Upper lobe of left lung (tissue), 6 donors: Measurements from ENCODE around the gene FAM216B. TPM values are rescaled to one million over a fixed set of nuclear protein-coding genes. Genes with fewer than 3 reads are reported as not detected.

Experiments
- ATAC-seq, 2 donors: fragments of 200-7000 bp; cut with Tn5 transposase; one replicate each; pipeline ENCODE4 v1.9.1; 2022; ENCODE audit warnings: mild to moderate bottlenecking in 2 of 2, moderate library complexity in 2 of 2; ENCODE audit not compliant: low FRiP score in 2 of 2
- DNase-seq, 2 donors: peaks; one replicate each; pipeline ENCODE4 v3.0.0-alpha.2; 2019 to 2020
- H3K27ac ChIP-seq, 4 donors: fragments of 200-600 bp; sonication (generic); one replicate each; pipeline ENCODE4 v1.5.1; 2016 to 2019
- H3K27me3 ChIP-seq, 4 donors: fragments of 200-600 bp; sonication (generic); one replicate each; pipeline ENCODE4 v1.5.1; 2017 to 2019
- H3K36me3 ChIP-seq, 4 donors: fragments of 200-600 bp; sonication (generic); one replicate each; pipeline ENCODE4 v1.5.1; 2016 to 2019
- H3K4me1 ChIP-seq, 4 donors: fragments of 200-600 bp; sonication (generic); one replicate each; pipeline ENCODE4 v1.5.1; 2018 to 2019
- H3K4me3 ChIP-seq, 4 donors: fragments of 200-600 bp; sonication (generic); one replicate each; pipeline ENCODE4 v1.5.1; 2017 to 2019; ENCODE audit warnings: mild to moderate bottlenecking in 2 of 4, moderate library complexity in 1 of 4
- H3K9me3 ChIP-seq, 4 donors: fragments of 200-600 bp; sonication (generic); one replicate each; pipeline ENCODE4 v1.5.1; 2018 to 2019
- CTCF ChIP-seq, 6 experiments: fragments of 450-650 bp in 4 of 6; fragments of 200-600 bp in 2 of 6; sonication (generic) in 2 of 6; IDR thresholded peaks; one replicate each; pipeline ENCODE4 v1.5.1; 2016 to 2019; ENCODE audit warnings: antibody characterized with exemption in 6 of 6
- EP300 ChIP-seq, 4 donors: sonication (generic); formaldehyde crosslinking; IDR thresholded peaks; one replicate each; pipeline ENCODE4 v1.5.1; 2017; ENCODE audit warnings: antibody characterized with exemption in 4 of 4, control low read depth in 2 of 4
- POLR2A ChIP-seq, 4 donors: fragments of 450-650 bp; IDR thresholded peaks; one replicate each; pipeline ENCODE4 v1.5.1; 2016 to 2017; ENCODE audit warnings: antibody characterized with exemption in 4 of 4, mild to moderate bottlenecking in 2 of 4
- POLR2AphosphoS5 ChIP-seq, 2 donors: sonication (generic); formaldehyde crosslinking; IDR thresholded peaks; one replicate each; pipeline ENCODE4 v1.5.1; 2017; ENCODE audit warnings: antibody characterized with exemption in 2 of 2
- WGBS, 2 donors: methylation state at CpG; one replicate each; pipeline ENCODE4 v1.1.5; 2017 to 2018; 5-methylcytosine and 5-hydroxymethylcytosine counted together
- total RNA-seq, 6 donors: library from RNA; depleted of rRNA in 4 of 6; stranded (reverse); fragments of >200 nt in 4 of 6; gene quantifications; one replicate each; pipeline versions ENCODE4 v1.1.0 to v1.2.1, GENCODE V29; 2016 to 2021
- donor health status: DM: no; HTN: no; CAD: no; lungs with moderate emphysema.
- donor health status: DM: no; HTN: yes; CAD: no; lungs with severe emphysema.

FAM216B gene
- total RNA-seq, 6 donors from 2014 or later = 0.43 to 60.5 (median 9.9) TPM

- DNase-seq (no peak), ATAC-seq (no peak)
- no peaks in the 10 kb centered on the region for H3K27me3 ChIP-seq
- no peak overlapping the region for H3K27ac ChIP-seq
- no peaks in the 10 kb centered on the region for H3K4me1 ChIP-seq
- WGBS, 2 donors = 79 to 80% methylated on average over 7 of the region's 7 CpGs
- H3K4me3 ChIP-seq = no peak overlapping the region
- no peaks in the 10 kb centered on the region for H3K9me3 ChIP-seq
- no peaks in the 10 kb centered on the region for H3K36me3 ChIP-seq
- no peak for TF ChIP-seq CTCF (IDR thresholded peaks at IDR 0.05)
- TF ChIP-seq EP300 (IDR thresholded peaks at IDR 0.05) = no peak
- TF ChIP-seq POLR2AphosphoS5 (IDR thresholded peaks at IDR 0.05) = no peak
- TF ChIP-seq POLR2A (IDR thresholded peaks at IDR 0.05) = no peak
These were observed 15.5 kb downstream of the FAM216B start for GRCh38 chr13:42796747-42797356.

DNA sequence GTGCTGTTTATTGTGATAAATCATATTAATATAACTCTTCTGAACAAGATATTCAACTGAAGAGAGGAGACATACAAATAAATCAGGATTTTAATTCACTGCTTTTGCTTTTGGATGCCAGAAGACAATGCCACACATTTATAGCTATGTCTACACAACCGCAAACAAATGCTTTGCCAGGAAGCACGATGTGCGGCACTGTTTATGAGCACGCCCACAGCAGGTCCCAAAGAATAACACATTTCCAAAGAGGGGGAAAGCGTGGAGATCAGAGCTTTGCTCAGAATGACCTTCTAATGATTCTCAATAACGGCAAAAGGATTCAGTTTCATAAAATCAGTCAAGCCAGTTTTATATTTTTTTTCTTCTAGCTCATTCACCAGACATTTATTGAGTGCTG is 16.7 kb downstream of the FAM216B start:
- no peaks in the 10 kb centered on the region for H3K4me1 ChIP-seq
- H3K9me3 ChIP-seq = no peaks in the 10 kb centered on the region
- no peaks in the 10 kb centered on the region for H3K36me3 ChIP-seq
- H3K27ac ChIP-seq = no peak overlapping the region
- H3K4me3 ChIP-seq = no peak overlapping the region
- DNase-seq (no peak), ATAC-seq (no peak)
- 51 to 65% methylated on average over 6 of the region's 6 CpGs for WGBS, 2 donors
- no peaks in the 10 kb centered on the region for H3K27me3 ChIP-seq
- TF ChIP-seq CTCF (IDR thresholded peaks at IDR 0.05) (no peak), POLR2AphosphoS5 (IDR thresholded peaks at IDR 0.05) (no peak)

DNA sequence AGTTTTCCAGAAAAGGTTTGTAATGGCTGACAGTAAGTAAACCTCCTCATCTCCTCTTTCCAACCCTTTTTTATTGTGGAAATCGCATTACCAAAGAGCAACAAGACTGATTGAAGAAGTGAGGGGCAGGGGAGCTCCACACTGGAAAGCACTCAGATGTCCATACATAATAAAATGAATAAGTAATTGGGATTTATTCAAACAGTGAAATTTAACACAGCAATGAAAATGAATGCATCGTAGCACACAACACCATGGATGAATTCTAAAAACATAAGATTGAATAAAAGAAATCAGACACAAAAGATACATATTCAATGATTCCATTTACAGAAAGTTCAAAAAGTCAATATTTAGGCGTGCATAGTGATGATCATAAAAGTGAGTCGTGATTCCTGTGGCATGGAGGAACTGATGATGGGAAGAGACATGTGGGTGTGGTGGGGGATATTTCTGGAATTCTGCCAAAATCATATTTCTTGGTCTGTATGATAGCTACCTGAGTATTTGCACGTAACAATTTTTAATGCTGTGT is 18.8 kb downstream of the FAM216B start:
- Histone ChIP-seq H3K4me1 (no peaks in the 10 kb centered on the region), H3K4me3 (no peak overlapping the region), H3K27ac (no peak overlapping the region), H3K27me3 (no peaks in the 10 kb centered on the region), H3K36me3 (no peaks in the 10 kb centered on the region), H3K9me3 (no peaks in the 10 kb centered on the region)
- 70 to 72% methylated on average over 5 of the region's 5 CpGs for WGBS, 2 donors
- TF ChIP-seq POLR2AphosphoS5 (IDR thresholded peaks at IDR 0.05) (no peak), POLR2A (IDR thresholded peaks at IDR 0.05) (no peak), EP300 (IDR thresholded peaks at IDR 0.05) (no peak), CTCF (IDR thresholded peaks at IDR 0.05) (no peak)
- DNase-seq (no peak), ATAC-seq (no peak)

DNA sequence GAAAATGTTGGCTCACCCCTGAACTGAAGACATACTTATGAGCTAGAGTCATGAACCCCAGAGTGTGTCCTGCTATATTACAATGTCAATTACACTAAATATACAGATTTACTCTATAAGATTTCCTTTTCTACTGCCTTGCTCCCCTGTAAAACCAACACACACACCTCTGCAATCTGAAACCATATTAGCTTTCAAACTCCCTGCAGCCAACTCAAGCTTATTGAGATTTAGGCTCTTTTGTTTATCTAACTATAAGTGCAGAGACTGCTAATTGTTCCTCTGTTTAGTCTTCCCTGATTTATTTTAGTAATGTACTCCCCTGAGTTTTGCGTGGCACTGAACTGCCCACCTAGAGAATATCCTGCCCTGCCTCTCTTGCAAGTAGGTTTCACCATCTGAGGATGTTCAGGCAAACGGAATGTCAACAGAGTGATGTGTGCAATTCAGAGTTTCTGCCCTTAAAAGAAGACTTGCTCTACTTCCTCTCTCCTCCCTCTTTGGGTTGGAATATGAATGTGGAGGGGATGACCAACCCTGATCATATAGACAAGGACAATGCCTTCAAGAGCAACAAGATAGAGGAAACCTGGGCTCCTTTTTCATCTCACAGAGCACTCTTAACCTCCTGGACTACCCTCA is 22.3 kb downstream of the FAM216B start:
- Histone ChIP-seq H3K27ac (no peak overlapping the region), H3K4me3 (no peak overlapping the region), H3K36me3 (no peaks in the 10 kb centered on the region), H3K4me1 (no peaks in the 10 kb centered on the region), H3K27me3 (no peaks in the 10 kb centered on the region), H3K9me3 (no peaks in the 10 kb centered on the region)
- 40 to 64% methylated on average over 2 of the region's 2 CpGs for WGBS, 2 donors
- DNase-seq (no peak), ATAC-seq (no peak)
- TF ChIP-seq EP300 (IDR thresholded peaks at IDR 0.05) = no peak
- no peak for TF ChIP-seq CTCF (IDR thresholded peaks at IDR 0.05)
- TF ChIP-seq POLR2AphosphoS5 (IDR thresholded peaks at IDR 0.05) = no peak
- TF ChIP-seq POLR2A (IDR thresholded peaks at IDR 0.05) = no peak
